Activated T-helper 1 cell treated with anti-CD3 and anti-CD28 coated beads, Interleukin-12 subunit alpha, Interleukin-12 subunit beta, Interleukin-2, Interleukin-4 antibody, amounts not matched to agents 30 ng/mL and 10 ng/mL and 1 ng/mL, durations not matched to agents 14 hours and 24 hours and 36 hours (primary cell): ENCODE data around the gene ISY1. TPM values are rescaled to one million over a fixed set of nuclear protein-coding genes. Genes with fewer than 3 reads are reported as not detected.
"Not testable (repeated sequence)": the region's sequence is repeated elsewhere in the genome, so short reads cannot be mapped to it uniquely, and the experiment has no call there.

ENCODE experiments used
- DNase-seq: peaks from one replicate; pipeline ENCODE4 v3.0.0; 2021; ENCODE audit warnings: low spot score
- H3K27ac Mint-ChIP-seq: one replicate; pipeline ENCODE4 v1.8.0; 2021; ENCODE audit warnings: mild to moderate bottlenecking, mixed read lengths
- H3K27me3 Mint-ChIP-seq: one replicate; pipeline ENCODE4 v1.8.0; 2022; ENCODE audit warnings: mild to moderate bottlenecking, moderate library complexity, mixed read lengths; ENCODE audit not compliant: insufficient read depth
- H3K36me3 Mint-ChIP-seq: one replicate; pipeline ENCODE4 v1.8.0; 2021; ENCODE audit warnings: low read depth, mixed read lengths
- H3K4me1 Mint-ChIP-seq: one replicate; pipeline ENCODE4 v1.8.0; 2021; ENCODE audit warnings: low read depth, mixed read lengths
- H3K4me3 Mint-ChIP-seq: one replicate; pipeline ENCODE4 v1.8.0; 2021; ENCODE audit warnings: mild to moderate bottlenecking, moderate library complexity, mixed read lengths
- H3K9me3 Mint-ChIP-seq: one replicate; pipeline ENCODE4 v1.8.0; 2021; ENCODE audit warnings: mixed read lengths
- intact Hi-C: fragments of 100-400 bp; cut with micrococcal nuclease; formaldehyde crosslinking; loops from one replicate; pipeline ENCODE4 v1.15.1; 2024
- total RNA-seq: library from RNA; stranded (reverse); gene quantifications from 2 replicates; pipeline ENCODE4 v1.2.3, GENCODE V29; 2022

The ISY1 gene
- total RNA-seq, 1 donor from 2014 or later = 75.4 TPM

- Mint-ChIP-seq H3K27me3 (no peaks in the 10 kb centered on the region), H3K4me3 (peak overlapping the region; percentile 97), H3K9me3 (no peaks in the 10 kb centered on the region), H3K36me3 (peaks cover 30% of the 10 kb centered on the region), H3K27ac (peak overlapping the region; percentile 98), H3K4me1 (peaks cover 32% of the 10 kb centered on the region)
- intact Hi-C loops = loop anchor here (1.0 to 5.0 kb wide), 8 partner anchors 23 to 1708 kb away; partner anchors contain the start of genes ACAD9, ATP2C1, COPG1 and ISY1
- DNase-seq = peak; percentile 19
These were observed 23.5 kb upstream of the ISY1 start for GRCh38 chr3:129184396-129184657.

DNA sequence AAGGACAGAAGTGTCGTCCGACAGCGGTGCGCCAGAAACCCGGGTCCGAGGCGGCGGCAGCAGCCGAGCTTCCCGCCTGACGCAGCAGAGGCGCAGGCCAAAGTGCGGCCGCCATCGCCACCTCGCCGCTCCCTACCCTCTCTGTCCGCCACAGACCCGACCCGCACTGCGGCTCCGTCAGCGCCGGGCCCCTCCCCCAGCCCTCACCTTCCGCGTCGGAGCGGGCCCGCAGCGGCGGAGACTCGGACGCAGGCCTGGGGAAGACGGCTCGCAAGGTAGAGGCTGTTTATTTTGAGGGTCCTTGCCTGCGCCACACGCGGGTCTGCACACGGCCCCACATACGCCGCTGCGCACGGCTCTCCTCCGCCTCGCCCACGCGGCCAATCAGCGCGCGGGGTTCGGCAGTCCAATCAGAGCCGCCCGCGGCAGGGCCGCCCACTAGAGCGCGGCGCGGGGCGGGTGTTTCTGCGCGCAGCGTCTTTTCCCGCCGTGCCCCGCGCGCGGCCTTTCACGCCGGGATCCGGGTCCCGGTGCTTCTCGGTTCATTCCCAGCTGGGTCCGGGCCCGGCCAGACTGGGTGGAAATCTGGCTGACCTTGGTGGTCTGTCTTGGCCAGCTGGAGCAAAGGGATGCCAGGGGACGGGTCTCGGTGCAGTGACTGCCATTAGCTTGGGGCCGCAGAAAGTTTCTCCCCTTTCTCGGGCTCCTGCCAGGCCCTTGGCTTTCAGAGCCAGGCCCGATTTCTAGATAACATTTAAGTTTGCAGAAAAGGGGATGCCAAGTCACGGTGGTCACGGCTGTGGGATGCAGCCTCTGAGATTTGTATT is 22.9 kb upstream of the ISY1 start, which contains the start of gene CNBP:
Gene CNBP (minus strand): TSS at position 328 of the 827 bp plus-strand sequence. CDS start 12,139 bp downstream, outside the sequence.
- Mint-ChIP-seq H3K4me3 (peak within 1 kb of the TSS; percentile 97), H3K4me1 (peaks cover 35% of the 10 kb centered on the region), H3K9me3 (no peaks in the 10 kb centered on the region), H3K27ac (peak within 1 kb of the TSS; percentile 98), H3K27me3 (no peaks in the 10 kb centered on the region), H3K36me3 (peaks cover 34% of the 10 kb centered on the region)
- DNase-seq = peak; percentile 91
- intact Hi-C loops = loop anchor here (1.0 to 5.0 kb wide), 11 partner anchors 22 to 1709 kb away; partner anchors contain the start of genes ACAD9, ATP2C1, CFAP92 and COPG1

DNA sequence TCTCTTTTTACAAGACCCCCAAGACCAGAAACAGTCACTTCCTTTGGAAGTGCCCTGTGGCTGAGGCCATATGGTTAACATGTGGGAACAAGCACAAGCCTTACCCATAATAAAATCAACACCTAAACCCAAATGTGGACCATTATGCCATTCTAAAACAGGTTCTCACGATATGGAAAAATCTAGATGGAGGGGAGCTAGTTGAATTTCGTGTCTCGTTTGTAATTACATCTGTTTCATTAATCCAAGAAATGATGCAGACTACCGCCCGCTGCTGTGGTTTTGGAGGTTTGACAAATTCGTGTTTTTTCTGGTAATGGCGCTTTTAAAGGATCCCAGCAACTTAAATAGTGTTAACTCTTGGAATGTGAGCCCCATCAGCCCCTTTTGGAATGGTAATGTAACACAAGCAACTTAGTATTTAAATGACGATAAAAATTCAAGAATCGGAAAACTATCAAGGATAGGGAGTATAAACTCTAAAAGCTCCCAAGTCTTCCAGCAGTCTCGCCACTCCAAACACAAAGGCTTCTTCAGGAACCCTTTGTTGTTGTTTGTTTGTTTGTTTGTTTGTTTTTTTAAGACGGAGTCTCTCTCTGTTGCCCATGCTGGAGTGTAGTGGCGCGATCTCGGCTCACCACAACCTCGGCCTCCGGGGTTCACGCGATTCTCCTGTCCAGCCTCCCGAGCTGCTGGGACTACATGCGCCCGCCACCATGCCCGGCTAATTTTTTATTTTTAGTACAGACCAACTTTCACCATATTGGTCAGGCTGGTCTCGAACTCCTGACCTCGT is 21.7 kb upstream of the ISY1 start:
- no peak for DNase-seq
- H3K4me3 Mint-ChIP-seq = peak overlapping the region; percentile 97
- H3K9me3 Mint-ChIP-seq = no peaks in the 10 kb centered on the region
- peak overlapping the region; percentile 98 for H3K27ac Mint-ChIP-seq
- intact Hi-C loops = loop anchor here (1.0 to 5.0 kb wide), 6 partner anchors 62 to 1710 kb away; partner anchors contain the start of genes ACAD9, ATP2C1 and CFAP92
- no peaks in the 10 kb centered on the region for H3K27me3 Mint-ChIP-seq
- peaks cover 37% of the 10 kb centered on the region for H3K36me3 Mint-ChIP-seq
- peaks cover 38% of the 10 kb centered on the region for H3K4me1 Mint-ChIP-seq

GRCh38 chr3:129181819-129182218 is 21.0 kb upstream of the ISY1 start:
- Mint-ChIP-seq H3K27ac (peak overlapping the region; percentile 98), H3K27me3 (no peaks in the 10 kb centered on the region), H3K36me3 (peaks cover 44% of the 10 kb centered on the region), H3K4me3 (peak overlapping the region; percentile 97), H3K9me3 (no peaks in the 10 kb centered on the region), H3K4me1 (peaks cover 46% of the 10 kb centered on the region)
- intact Hi-C loops = loop anchor here (2.0 to 5.0 kb wide), 4 partner anchors 133 to 1710 kb away; partner anchors contain the start of genes ACAD9 and ATP2C1
- no peak for DNase-seq

GRCh38 chr3:129180461-129180860 is 19.6 kb upstream of the ISY1 start:
- H3K27me3 Mint-ChIP-seq = no peaks in the 10 kb centered on the region
- DNase-seq = no peak
- peak overlapping the region; percentile 40 for H3K27ac Mint-ChIP-seq
- peaks cover 57% of the 10 kb centered on the region for H3K36me3 Mint-ChIP-seq
- no peaks in the 10 kb centered on the region for H3K9me3 Mint-ChIP-seq
- intact Hi-C loops = loop anchor here (5.0 kb wide), 3 partner anchors 217 to 1712 kb away; partner anchors contain the start of genes ACAD9 and ATP2C1
- peak overlapping the region; percentile 97 for H3K4me3 Mint-ChIP-seq
- peaks cover 59% of the 10 kb centered on the region for H3K4me1 Mint-ChIP-seq

DNA sequence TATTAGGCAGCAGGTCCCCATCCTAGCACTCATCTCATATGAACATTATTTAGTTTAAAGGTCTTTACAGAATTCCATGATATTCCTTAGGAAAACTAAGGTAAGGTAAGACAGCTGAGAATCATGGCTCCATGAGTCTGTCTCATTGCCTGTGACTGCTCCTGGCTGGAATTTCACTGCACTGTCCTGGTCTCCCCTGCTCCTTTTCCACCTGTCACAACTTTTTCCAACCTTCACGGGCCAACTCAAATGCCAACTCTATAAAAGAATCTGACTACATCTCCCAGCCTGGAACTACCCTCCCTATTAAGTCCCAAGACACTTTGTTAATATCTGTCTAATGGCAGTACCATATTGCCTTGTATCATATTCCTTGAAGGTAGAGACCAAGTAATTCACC is 15.2 kb upstream of the ISY1 start:
- intact Hi-C loops = no loop called here
- Mint-ChIP-seq H3K27me3 (no peaks in the 10 kb centered on the region), H3K4me3 (no peak overlapping the region), H3K36me3 (peaks cover 51% of the 10 kb centered on the region), H3K9me3 (no peaks in the 10 kb centered on the region), H3K27ac (peak overlapping the region; percentile 54), H3K4me1 (peaks cover 62% of the 10 kb centered on the region)
- no peak for DNase-seq

DNA sequence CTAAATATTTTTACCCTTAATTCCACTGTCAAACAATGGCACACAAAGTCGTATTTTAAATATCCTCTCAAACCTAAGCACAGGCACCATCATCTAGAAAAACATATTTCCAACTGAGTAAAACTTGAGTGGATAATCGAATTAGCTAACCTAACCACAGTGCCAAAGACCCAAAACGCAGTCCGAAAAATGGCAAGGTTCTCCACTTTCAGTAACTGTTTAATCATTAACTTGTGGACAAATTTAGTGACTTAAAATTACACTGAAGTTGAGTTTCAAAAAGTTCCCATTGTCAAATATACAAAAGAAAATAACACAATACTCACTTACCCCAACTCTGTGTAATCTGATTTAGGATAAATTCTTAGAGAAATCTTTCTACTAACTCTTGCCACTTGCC is 12.9 kb upstream of the ISY1 start:
- Mint-ChIP-seq H3K36me3 (peaks cover 55% of the 10 kb centered on the region), H3K4me3 (no peak overlapping the region), H3K4me1 (peaks cover 46% of the 10 kb centered on the region), H3K9me3 (no peaks in the 10 kb centered on the region), H3K27me3 (no peaks in the 10 kb centered on the region), H3K27ac (no peak overlapping the region)
- intact Hi-C loops = no loop called here
- DNase-seq = no peak

DNA sequence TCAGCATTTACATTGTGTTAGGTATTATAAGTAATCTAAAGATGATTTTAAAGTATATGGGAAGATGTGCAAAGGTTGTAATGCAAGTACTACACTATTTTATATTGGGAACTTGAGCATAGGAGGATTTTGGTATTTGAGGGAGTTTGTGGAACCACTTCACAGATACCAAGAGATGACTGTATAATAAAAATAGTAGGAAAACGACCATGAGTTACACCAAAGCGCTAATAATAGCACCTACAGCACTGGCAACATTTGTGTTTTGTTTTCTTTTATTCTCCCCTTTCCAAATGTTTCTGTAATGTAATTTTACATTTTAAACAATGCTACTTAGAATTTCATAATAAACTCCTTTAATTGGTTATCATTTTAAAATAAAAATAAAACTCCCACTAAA is 12.3 kb upstream of the ISY1 start:
- Mint-ChIP-seq H3K36me3 (peaks cover 54% of the 10 kb centered on the region), H3K27me3 (no peaks in the 10 kb centered on the region), H3K4me1 (peaks cover 46% of the 10 kb centered on the region), H3K9me3 (no peaks in the 10 kb centered on the region), H3K4me3 (no peak overlapping the region), H3K27ac (no peak overlapping the region)
- intact Hi-C loops = no loop called here
- DNase-seq = no peak

DNA sequence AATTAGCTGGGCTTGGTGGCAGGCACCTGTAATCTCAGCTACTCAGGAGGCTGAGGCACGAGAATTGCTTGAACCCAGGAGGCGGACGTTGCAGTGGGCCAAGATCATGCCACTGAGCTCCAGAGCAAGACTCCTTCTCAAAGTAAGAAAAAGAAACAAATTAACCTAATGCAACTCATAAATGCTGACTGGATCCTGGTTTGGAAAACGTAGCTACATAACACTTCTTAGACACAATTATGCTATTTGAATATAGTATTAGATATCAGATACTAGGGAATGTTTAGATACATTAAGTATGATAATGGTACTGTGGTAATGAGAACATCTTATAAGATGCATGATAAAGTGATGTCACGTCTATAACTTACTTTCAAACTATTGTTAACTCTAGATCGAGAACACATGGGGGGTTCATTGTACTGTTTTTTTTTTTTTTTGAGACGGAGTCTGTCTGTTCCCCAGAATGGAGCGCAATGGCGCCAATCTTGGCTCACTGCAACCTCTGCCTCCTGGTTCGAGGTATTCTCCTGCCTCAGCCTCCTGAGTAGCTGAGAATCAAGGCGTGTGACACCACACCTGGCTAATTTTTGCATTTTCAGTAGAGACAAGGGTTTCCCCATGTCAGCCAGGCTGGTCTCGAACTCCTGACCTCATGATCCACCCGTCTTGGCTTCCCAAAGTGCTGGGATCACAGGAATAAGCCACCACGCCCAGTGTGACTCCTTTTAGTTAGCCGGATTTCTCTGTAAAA is 5.9 kb upstream of the ISY1 start:
- intact Hi-C loops = no loop called here
- peaks cover 45% of the 10 kb centered on the region for H3K36me3 Mint-ChIP-seq
- H3K9me3 Mint-ChIP-seq = no peaks in the 10 kb centered on the region

GRCh38 chr3:129165594-129165993 is 4.7 kb upstream of the ISY1 start:
- Mint-ChIP-seq H3K36me3 (peaks cover 40% of the 10 kb centered on the region), H3K4me1 (peaks cover 18% of the 10 kb centered on the region)
- DNase-seq, H3K4me3 Mint-ChIP-seq, H3K27me3 Mint-ChIP-seq, H3K27ac Mint-ChIP-seq, H3K9me3 Mint-ChIP-seq, intact Hi-C loops: not testable (repeated sequence)

More for the DNA sequence above, 5.9 kb upstream of the ISY1 start:
- H3K27me3 Mint-ChIP-seq = no peaks in the 10 kb centered on the region
- H3K4me3 Mint-ChIP-seq = no peak overlapping the region
- no peak for DNase-seq
- peaks cover 22% of the 10 kb centered on the region for H3K4me1 Mint-ChIP-seq
- no peak overlapping the region for H3K27ac Mint-ChIP-seq

- Mint-ChIP-seq H3K9me3 (no peaks in the 10 kb centered on the region), H3K4me1 (peaks cover 25% of the 10 kb centered on the region), H3K4me3 (no peak overlapping the region), H3K27ac (no peak overlapping the region), H3K36me3 (peaks cover 31% of the 10 kb centered on the region), H3K27me3 (no peaks in the 10 kb centered on the region)
- no peak for DNase-seq
- intact Hi-C loops = no loop called here
These were observed 3.6 kb upstream of the ISY1 start for GRCh38 chr3:129164500-129164899.

DNA sequence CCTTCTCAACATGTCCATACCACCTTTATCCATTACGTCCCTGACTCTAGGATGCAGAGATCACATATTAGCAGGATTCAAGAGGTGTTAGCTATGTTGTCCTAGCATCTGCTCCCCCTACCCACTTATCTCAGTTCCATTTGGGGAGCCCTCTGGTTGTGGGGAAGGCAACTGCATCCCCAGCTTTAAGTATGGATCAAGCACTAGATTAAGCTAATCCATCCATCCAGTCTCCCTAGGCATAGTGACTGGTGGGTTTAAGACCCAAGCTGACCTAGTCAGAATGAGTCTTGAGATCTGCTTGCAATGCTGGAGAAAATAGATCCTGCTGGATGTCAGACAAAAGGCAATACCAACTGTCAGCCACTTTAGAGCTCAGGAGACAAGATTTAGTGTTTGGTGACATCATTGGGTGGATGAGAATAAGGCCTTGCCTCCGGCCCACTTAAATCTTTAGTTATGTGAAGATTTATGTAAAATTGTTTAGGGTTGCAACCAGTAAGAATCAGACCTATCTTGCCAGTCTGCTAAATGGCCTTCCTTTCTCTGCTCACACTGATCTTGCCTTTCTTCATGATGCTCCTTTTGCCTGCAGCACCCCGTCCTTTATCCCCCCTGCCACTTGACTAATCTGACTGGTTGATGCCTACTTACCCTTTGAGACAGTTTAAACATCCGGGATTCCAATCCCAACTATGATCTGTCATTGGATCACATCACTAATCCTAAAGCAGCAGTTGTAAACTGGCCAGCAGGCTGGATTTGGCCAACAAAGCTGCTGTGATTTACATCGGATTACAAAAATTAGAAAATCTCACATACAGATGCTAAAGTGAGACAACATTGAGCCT is 2.1 kb upstream of the ISY1 start:
- intact Hi-C loops = no loop called here
- H3K36me3 Mint-ChIP-seq = peaks cover 27% of the 10 kb centered on the region
- H3K27ac Mint-ChIP-seq = peak overlapping the region; percentile 99
- no peaks in the 10 kb centered on the region for H3K9me3 Mint-ChIP-seq
- H3K4me3 Mint-ChIP-seq = peak overlapping the region; percentile 97
- no peak for DNase-seq
- peaks cover 34% of the 10 kb centered on the region for H3K4me1 Mint-ChIP-seq
- H3K27me3 Mint-ChIP-seq = no peaks in the 10 kb centered on the region
